HG03045 (cell line): ENCODE measurements around the gene PHLDB2.

ENCODE experiments used
- ATAC-seq: cut with Tn5 transposase; IDR thresholded peaks from one replicate; pipeline ENCODE4 v1.9.1; 2021; ENCODE audit warnings: mild to moderate bottlenecking, moderate library complexity; ENCODE audit not compliant: unreplicated experiment

The PHLDB2 gene

DNA sequence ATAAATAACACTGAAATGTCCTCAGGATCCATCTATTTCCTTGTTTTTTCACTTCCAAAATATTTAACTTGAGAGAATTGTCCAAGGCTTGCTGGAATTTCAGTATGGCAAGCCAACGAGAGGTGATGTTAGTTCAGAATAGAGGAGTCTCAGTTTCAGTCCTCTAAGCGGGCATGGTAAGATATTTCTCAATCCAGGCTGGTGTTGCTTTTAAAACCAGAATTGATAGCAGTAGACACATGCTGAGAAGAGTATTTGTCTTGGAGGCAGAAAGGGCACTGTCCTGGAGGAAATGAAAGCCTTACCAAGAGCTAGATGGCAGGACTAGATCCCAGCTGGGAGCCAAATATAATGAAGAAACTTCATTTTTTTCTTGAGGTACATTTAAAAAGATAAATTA, 23.1 kb downstream of the PHLDB2 start:
- ATAC-seq: no peak

DNA sequence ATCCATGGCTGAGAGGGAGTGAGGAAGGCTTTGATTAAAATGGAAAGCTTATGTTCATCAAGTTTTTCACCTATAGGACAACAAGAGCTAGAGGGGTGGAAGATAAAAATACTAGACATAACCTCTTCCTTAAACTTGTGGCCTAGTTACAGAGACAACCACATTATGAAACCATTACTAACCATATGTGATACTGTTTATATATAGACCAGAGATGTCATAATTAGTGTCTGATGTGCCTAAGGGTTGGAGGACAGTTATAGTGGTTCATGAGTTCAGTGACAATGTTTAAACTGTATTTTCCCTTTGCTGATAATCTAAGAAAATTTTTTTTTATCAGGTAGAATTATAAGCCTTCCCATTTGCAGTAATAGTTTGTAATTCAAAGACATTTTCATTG, 23.7 kb downstream of the PHLDB2 start:
- no peak for ATAC-seq

DNA sequence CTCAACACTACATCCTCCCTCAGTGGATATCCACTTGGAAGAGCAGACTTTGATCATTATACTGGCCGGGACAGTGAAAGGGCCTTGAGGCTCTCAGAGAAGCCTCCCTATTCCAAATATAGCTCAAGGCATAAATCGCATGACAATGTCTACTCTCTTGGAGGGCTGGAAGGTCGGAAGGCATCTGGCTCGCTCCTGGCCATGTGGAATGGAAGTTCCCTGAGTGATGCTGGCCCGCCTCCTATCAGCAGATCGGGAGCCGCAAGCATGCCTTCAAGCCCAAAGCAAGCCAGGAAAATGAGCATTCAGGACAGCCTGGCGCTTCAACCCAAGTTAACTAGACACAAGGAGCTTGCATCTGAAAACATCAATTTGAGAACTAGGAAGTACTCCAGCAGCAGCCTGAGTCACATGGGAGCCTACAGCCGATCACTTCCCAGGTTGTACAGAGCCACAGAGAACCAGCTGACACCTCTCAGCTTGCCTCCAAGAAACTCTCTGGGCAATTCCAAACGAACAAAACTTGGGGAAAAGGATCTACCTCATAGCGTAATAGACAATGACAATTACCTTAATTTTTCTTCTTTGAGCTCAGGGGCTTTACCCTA, 25.4 kb downstream of the PHLDB2 start:
- ATAC-seq: no peak

DNA sequence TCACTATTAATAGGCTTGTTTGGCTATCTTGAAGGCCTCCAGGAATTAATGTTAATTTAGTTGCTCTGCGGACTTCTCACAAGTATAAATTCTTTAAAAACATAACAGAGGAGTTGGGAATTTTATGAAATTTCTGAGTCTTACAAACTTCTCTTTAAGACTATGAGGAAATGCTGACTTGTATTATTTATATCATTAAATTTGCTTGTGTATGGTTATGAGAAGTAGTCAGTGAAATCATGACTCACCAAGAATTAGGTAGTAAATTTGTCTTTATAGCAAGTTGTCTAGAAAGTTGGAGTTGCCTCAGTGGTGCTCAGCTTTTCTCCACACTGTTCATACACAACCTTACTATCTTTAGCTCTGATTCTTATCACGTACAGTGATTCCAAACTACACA, 26.5 kb downstream of the PHLDB2 start:
- no peak for ATAC-seq

DNA sequence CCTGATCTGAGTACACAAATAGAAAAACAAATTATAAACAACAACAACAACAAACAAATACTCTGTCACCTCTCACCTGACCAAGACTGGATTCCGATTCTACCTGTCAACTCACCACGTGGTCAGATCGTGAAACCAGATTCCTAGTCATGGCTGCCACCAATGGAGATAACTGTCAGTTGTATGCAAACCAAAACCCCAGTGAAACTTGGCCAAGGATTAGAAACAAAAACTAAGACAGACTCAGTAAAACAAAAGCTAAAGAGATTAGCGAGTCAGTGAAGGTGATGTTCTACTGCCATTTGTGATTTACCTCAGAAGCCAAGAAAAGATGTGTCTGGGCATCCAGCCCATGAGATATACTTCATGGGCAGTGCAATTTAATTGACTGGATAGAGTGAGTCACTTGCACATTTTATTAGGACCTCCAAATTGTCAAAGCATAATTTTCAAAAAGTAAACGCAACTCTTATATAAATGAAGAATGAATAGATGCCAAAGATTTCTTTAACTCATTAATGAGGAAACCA, 31.1 kb downstream of the PHLDB2 start:
- no peak for ATAC-seq

DNA sequence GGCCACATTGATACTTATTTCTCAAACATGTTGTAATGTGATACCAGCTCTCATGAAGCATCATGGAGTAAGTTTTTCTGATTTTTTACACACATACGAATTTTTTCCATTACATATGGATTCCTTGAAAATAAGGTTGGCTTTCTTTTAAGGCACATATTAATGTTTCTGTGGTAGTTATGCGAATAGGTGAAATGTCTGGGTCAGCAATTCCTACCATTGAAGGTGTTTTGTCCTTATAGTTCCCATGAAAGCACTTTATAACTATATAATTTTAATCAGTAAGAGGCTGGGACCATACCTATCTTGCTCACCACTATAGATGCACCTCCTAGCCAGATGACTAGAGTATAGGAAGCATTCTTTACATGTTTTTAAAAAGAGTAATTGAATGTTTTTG, 33.0 kb downstream of the PHLDB2 start:
- no peak for ATAC-seq

DNA sequence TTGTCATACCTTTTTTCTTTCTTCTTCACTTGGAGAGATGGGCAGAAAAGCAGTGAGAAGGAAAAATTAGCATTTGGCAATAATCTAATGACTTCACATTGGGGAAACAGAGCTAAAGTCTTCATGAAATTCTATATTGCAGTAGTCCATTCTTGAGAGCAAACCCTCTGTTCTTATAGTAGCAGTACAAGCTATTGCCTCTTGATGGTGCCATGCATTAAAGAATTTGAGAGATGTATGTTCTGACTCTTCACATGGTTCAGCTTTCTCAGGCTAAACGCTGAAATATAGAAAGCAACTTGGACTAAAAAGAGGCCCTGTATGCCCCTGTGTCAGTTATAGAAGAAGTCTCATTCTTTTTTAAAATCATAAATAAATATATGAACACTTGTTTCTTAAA, 36.0 kb downstream of the PHLDB2 start:
- ATAC-seq: no peak

DNA sequence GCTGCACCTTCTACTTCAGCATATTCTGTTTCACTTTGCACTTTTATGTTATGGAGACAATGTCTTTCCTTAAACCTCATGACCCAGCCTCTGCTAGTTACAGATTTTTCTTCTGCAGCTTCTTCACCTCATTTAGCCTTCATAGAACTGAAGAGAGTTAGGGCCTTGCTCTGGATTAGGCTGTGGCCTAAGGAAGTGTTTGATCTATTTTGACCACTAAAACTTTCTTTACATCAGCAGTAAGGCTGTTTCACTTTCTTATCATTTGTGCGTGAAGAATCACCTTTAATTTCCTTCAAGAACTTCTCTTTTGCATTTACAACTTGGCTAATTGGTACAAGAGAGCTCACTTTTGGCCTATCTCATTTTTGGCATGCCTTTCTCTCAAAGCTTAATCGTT, 40.9 kb downstream of the PHLDB2 start:
- no peak for ATAC-seq

DNA sequence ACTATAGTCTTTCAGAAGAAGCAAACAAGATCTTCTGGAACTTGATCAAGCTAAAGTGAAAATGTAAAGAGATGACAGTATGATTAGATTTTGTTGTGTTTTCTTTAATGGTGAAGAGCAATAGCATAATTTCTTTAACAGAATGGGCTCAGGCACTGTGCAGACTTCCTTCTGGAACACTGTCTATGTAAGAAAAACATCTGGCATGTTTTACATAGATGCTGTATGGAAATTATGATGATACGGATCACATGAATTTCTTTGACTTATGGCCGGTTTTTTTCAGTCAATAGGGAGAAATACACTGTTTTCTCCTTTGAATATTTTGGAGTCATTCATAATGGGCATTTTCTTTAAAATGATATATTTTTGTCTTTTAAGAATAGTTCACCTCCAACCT, 42.6 kb downstream of the PHLDB2 start:
- no peak for ATAC-seq

DNA sequence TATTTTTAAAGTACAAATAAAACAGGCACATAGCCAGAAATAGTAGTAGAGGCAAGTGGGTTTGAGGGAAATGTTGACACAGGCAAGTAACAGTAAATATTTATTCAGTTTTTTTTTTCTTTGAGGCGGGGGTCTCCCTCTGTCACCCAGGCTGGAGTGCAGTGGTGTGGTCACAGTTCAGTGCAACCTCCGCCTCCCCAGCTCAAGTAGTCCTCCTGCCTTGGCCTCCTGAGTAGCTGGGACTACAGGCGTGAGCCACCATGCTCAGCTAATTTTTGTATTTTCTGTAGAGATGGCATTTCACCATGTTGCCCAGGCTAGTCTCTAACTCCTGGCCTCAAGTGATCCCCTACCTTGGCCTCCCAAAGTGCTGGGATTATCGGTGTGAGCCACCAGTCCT, 43.5 kb downstream of the PHLDB2 start:
- no peak for ATAC-seq

DNA sequence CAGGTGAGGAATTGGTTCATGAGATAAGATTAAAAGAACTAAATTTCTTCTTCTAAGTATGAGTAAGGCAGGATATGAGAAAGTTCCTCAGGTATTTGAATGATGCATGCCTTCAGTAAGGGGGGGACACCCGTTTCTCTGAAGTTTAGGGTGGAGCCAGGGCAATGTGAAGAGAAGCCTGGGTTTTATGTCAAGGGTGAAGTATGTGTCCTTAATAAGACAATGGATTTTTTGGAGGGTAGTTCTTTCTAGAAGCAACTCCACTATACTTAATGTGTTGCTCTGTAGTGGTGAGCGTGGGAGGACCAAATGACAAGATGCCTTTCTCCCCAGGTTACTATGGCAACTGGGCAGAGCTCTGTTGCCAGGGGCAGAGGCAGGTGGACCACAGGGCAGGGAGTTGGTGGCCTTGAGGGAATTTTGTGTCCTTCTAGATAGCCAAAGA, 44.0 kb downstream of the PHLDB2 start:
- ATAC-seq: no peak

DNA sequence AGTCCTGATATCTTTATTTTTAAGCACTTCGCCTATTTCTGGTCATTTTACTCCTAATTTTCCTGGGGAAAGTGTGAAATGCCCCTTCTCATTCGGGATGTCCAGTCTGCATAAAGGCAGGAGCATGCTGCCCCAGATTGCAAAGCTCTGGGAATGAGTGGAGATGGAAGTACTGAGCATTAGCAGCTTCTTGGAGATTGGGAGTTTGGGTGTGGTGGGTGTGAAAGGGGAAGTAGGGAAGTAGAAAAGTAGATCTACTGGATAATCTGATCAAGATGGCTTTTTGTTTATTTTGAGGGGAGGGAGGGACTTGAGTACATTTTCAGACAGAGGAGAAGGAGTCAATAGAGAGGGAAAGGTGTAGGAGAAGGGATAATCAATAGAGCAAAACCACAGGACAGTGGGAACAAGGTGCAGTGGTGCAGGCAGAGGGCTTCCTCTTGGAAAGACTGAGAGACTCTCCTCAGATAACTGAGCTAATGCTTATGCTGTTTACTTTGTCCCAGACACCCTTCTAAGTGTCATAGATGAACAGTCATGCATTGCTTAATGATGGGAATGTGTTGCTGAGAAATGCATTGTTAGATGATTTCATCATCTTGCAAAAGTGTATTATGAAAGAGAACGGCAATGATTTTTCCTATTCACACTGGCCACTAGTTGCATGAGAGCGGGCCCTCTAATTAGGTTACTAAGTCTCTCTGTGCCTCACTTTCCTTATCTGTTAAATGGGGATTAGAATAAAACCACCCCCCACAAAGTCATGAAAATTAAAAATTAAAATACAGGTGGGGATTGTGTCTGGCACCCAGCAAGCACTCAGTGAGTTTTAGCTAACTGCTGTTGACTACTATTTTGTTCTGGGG, 45.5 kb downstream of the PHLDB2 start:
- no peak for ATAC-seq

DNA sequence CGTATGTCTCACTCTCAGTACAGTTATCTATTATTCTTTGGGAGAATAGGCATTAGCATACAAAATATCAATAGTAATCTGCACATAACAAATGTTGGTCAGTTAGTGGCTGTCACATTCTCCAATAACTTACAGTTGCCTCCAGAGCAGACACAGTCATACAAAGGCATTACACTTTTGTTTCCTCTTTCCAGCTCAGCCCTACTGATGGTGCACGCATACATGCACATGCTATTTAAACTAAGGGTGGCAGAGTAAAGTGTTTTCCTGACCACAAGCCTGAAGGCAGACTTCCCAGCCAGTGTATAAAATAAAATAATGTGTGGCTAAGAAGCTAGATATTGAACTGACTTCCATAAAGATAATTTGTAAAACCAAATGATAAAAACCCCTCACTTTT, 47.6 kb downstream of the PHLDB2 start:
- no peak for ATAC-seq

DNA sequence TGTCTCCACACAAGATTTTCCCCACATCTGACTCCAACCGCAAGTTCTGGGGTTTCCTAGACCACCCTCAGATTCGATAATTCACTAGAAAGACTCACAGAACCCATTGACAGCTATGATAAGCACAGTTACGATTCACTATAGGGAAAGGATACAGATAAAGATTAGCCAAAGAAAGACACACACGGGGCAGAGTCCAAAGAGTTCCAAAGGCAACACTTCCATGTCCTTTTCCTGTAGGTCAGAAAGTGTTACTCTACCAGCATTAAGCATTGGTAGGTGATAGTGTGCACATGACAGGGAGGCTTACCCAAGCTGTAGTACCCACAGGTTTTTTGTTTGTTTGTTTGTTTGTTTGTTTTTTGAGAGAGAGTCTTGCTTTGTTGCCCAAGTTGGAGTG, 48.1 kb downstream of the PHLDB2 start:
- no peak for ATAC-seq

DNA sequence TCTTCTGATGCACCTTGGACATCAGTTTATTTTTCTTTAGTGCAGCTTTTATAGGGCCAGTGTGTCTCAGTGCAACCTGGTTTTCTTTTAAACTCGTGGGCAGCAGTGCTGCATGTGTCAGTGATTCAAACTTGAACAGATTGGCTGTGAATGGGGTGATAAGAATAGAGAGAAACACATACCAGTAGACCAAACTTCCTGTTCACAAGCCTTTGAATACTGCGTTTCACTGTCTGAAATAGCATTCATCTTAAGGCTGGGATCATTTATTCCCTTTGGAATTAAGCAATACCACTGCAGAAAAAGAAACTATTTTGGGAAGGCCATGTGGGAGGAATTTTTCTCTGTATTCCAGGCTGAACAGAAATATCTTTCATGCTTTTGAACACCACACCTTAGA, 51.7 kb downstream of the PHLDB2 start:
- no peak for ATAC-seq

DNA sequence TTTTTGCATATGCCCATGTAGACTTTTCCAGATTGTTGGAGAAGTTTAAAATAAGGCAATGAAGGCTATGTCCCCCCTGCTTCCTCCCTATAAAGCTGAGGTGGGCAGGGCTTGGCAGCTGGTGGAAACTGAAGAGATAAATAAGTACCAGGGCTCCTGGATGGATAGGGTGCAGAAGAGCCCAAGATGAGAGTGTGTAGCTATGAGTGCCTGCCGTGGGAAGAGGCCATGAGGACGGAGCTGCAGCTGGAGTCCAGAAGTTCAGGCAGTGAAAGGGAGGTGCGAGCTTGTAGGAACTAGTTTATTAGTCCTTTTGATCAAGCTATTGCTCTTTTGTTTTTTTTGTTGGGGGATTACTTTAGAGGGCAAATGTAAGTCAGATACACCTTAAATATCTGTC, 52.4 kb downstream of the PHLDB2 start:
- ATAC-seq: no peak

DNA sequence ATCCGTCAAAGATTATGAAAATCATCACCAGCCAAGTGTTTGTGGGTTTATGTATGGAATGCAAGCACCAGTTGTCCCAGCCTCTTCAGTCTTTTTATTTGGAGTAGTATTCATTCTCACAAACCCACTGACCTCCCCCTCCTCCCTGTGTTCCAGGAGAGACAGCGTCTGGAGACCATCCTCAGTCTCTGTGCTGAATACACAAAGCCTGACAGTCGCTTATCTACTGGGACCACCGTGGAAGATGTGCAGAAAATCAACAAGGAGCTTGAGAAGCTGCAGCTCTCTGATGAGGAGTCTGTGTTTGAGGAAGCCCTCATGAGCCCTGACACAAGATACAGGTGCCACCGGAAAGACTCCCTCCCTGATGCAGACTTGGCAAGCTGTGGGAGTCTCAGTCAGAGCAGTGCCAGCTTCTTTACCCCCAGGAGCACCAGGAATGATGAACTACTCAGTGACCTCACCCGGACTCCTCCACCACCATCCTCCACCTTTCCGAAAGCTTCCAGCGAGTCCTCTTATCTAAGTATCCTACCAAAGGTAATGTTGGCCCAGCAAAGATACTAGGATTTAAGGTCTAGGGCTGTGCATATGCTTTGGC, 54.2 kb downstream of the PHLDB2 start:
- ATAC-seq: no peak

DNA sequence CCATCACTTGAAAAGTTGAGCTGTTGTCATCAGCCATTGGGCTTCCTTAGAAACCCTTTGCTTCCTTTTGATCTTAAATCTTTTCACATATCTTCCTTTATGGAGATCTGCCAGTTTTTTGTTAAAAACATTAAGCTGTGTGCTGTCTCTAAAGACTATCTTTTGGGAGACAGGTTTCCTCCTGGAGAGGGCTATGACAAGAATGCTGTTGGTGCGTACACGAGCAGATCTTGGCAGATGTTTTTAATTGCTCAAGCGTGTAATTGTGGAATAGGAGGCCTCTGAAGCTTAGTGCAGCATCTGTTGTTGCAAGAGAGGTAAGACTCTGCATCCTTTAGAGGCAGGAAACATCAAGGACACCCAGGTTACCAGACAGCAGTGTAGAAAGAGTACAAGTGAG, 56.8 kb downstream of the PHLDB2 start:
- ATAC-seq: no peak

DNA sequence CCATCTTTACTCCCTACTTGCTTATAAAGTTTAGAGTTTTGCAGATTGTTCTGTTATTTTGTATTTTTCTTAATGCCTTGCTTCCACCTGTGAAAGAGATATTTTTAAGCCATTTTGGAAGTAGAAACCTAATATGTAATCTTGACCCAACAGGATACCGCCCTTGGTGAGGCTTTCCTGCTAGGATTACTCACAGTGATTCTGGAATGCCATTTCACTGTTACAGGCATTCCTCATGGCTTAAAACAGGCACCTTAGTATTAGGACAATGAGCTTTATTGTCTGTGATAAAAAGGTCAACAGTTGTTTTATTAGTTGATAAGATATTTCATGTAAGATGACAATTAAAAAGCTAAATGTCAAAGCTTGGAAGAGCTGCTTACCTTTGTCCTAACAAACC, 58.2 kb downstream of the PHLDB2 start:
- no peak for ATAC-seq

DNA sequence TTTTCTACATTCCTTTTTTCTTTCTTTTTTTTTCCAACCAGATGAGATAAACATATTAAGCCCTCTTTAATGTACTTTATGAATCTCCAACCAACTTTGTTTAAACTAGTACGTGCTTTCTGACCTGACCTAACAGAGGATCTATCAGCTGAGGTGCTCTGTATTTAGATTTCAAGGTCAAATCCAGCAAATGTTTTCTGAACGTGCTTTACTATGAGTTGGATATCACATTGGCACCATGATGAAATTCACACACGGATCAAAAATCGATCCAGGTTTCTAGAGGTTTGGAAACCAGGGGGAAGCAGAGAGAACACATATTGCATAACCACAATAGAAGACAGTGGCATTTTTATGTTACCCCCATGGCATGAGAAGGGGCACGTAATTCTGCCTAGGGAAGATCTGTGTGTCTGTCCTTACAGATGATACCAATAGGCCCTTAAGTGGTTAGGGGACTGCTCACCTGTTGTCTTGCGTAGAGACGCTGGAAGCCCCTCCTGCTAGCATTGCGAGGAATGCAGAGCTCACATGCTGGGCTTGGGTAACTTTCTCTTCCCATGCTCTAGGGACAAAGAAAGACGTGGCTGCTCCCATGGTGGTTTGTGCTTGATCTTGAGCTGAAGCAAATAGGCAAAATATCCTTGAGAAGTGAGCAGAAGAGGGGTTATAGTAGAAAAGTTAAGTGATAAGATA, 60.5 kb downstream of the PHLDB2 start:
- ATAC-seq: no peak

DNA sequence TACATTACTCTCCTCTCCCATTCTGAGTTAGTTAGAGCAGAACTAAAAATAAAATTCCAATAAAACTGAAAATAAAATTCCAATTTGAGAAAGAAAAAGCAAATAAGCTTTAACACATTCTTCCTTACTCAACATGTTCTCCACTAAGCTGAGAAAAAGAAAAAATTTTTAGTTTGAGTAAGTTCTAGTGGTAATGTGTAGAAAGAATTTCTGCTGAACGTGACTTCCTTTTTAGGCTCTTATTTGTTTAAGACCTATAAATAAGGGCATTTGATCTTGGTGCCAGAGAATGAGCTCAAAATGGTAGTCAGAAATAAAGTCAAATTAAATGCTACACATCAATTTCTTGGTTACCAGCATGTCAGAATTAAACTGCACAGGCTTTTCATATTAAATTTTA, 62.1 kb downstream of the PHLDB2 start:
- no peak for ATAC-seq
